A549 (cell line): ENCODE measurements around the gene CCDC85B. TPM values are rescaled to one million over a fixed set of nuclear protein-coding genes. Genes with fewer than 3 reads are reported as not detected.

Source experiments
- ATAC-seq, 2 experiments: fragments of 200-7000 bp in 1 of 2; fragments of >200 bp in 1 of 2; cut with Nextera tagmentation in 1 of 2; cut with Tn5 transposase in 1 of 2; 3 replicates each; pipeline versions ENCODE4 v1.8.0 to v1.9.1; 2018 to 2020; ENCODE audit warnings: mild to moderate bottlenecking in 1 of 2, moderate library complexity in 1 of 2
- CTCF ChIA-PET: fragments of 300-600 bp; sonication (Branson Sonifier 250); formaldehyde crosslinking; extraction: SDS; loops from one replicate; lab custom pipeline; 2021; ENCODE audit warnings: antibody characterized with exemption, inconsistent platforms; lab: Yijun Ruan, JAX
- POLR2A ChIA-PET: fragments of 350-600 bp; formaldehyde crosslinking; extraction: SDS; loops from one replicate; lab custom pipeline; 2021; ENCODE audit warnings: antibody characterized with exemption, inconsistent platforms; lab: Yijun Ruan, JAX
- DNase-seq, 2 experiments: peaks; one replicate each; pipeline versions ENCODE4 v3.0.0 to v3.0.0-alpha.2; 2011 to 2016; ENCODE audit warnings: low read depth in 1 of 2, low spot score in 1 of 2
- FAIRE-seq: peaks from 2 replicates; lab custom pipeline; 2011; peaks lifted over from hg19 to GRCh38; lab: Jason Lieb, UNC
- H3K27ac ChIP-seq, 2 experiments: fragments of >200 bp; sonication (Bioruptor Twin); formaldehyde crosslinking; 3 replicates each; pipeline ENCODE4 v1.5.1; 2016 to 2017
- H3K4me1 ChIP-seq: fragments of >200 bp; sonication (Bioruptor Twin); formaldehyde crosslinking; 3 replicates; pipeline ENCODE4 v1.6.1; 2016
- H3K4me2 ChIP-seq: fragments of >200 bp; sonication (Bioruptor Twin); formaldehyde crosslinking; 3 replicates; pipeline ENCODE4 v1.6.1; 2016
- H3K4me3 ChIP-seq: fragments of >200 bp; sonication (Bioruptor Twin); formaldehyde crosslinking; 3 replicates; pipeline ENCODE4 v1.5.1; 2016
- H3K9me3 ChIP-seq: fragments of >200 bp; sonication (Bioruptor Twin); formaldehyde crosslinking; 3 replicates; pipeline ENCODE4 v1.6.1; 2016
- BCL3 ChIP-seq: fragments of >200 bp; sonication (Bioruptor Twin); formaldehyde crosslinking; IDR thresholded peaks from 3 replicates; pipeline ENCODE4 v1.6.1; 2016
- BHLHE40 ChIP-seq: IDR thresholded peaks from 2 replicates; pipeline ENCODE4 v1.6.1; 2012; ENCODE audit warnings: low read depth, low read length, inconsistent platforms
- CBX2 ChIP-seq: fragments of 200-600 bp; sonication (generic); IDR thresholded peaks from 2 replicates; pipeline ENCODE4 v1.6.1; 2016; ENCODE audit warnings: low read depth, mild to moderate bottlenecking, borderline replicate concordance
- CBX8 ChIP-seq: fragments of 200-600 bp; sonication (generic); IDR thresholded peaks from 2 replicates; pipeline ENCODE4 v1.6.1; 2016
- CTCF ChIP-seq: fragments of >200 bp; sonication (Bioruptor Twin); formaldehyde crosslinking; IDR thresholded peaks from 3 replicates; pipeline ENCODE4 v1.5.1; 2016
- ESRRA ChIP-seq: fragments of 150-350 bp; IDR thresholded peaks from 2 replicates; pipeline ENCODE4 v1.6.1; 2014; ENCODE audit warnings: mild to moderate bottlenecking, low read length, borderline replicate concordance
- FOSB ChIP-seq: fragments of 250-450 bp; sonication (Bioruptor Pico); IDR thresholded peaks from 2 replicates; pipeline ENCODE4 v1.5.0; 2020; ENCODE audit warnings: mild to moderate bottlenecking, moderate library complexity
- FOXS1 ChIP-seq: fragments of 250-450 bp; sonication (Bioruptor Pico); IDR thresholded peaks from 2 replicates; pipeline ENCODE4 v1.5.0; 2020; ENCODE audit warnings: mild to moderate bottlenecking, moderate library complexity
- HES2 ChIP-seq: fragments of >200 bp; sonication (Bioruptor Twin); formaldehyde crosslinking; IDR thresholded peaks from 2 replicates; pipeline ENCODE4 v1.6.1; 2016
- HEYL ChIP-seq: fragments of 250-450 bp; sonication (Bioruptor Pico); IDR thresholded peaks from 2 replicates; pipeline ENCODE4 v1.8.0; 2021; ENCODE audit warnings: mild to moderate bottlenecking, moderate library complexity
- HOXB13 ChIP-seq: fragments of 250-450 bp; sonication (Bioruptor Pico); IDR thresholded peaks from 2 replicates; pipeline ENCODE4 v1.5.0; 2020; ENCODE audit warnings: low read depth, mild to moderate bottlenecking, moderate library complexity
- HOXB5 ChIP-seq: fragments of 250-450 bp; sonication (Bioruptor Pico); IDR thresholded peaks from 2 replicates; pipeline ENCODE4 v1.5.0; 2020; ENCODE audit warnings: mild to moderate bottlenecking, moderate library complexity
- JUNB ChIP-seq: fragments of >200 bp; sonication (Bioruptor Twin); formaldehyde crosslinking; IDR thresholded peaks from 2 replicates; pipeline ENCODE4 v1.6.1; 2016
- KDM1A ChIP-seq: fragments of 200-600 bp; sonication (generic); IDR thresholded peaks from 2 replicates; pipeline ENCODE4 v1.6.1; 2016; ENCODE audit warnings: low read depth, mild to moderate bottlenecking
- KDM5A ChIP-seq: fragments of 200-600 bp; sonication (generic); IDR thresholded peaks from 2 replicates; pipeline ENCODE4 v1.6.1; 2016; ENCODE audit warnings: antibody characterized with exemption, mild to moderate bottlenecking
- MAFK ChIP-seq: fragments of 450-650 bp; IDR thresholded peaks from 2 replicates; pipeline ENCODE4 v1.6.1; 2014; ENCODE audit not compliant: partially characterized antibody
- MAX ChIP-seq: IDR thresholded peaks from 2 replicates; pipeline ENCODE4 v1.6.1; 2012
- MAZ ChIP-seq: fragments of 150-350 bp; IDR thresholded peaks from 2 replicates; pipeline ENCODE4 v1.6.1; 2014; ENCODE audit warnings: antibody characterized with exemption, low read depth, low read length, borderline replicate concordance
- MYC ChIP-seq: IDR thresholded peaks from 2 replicates; pipeline ENCODE4 v1.6.1; 2012; ENCODE audit warnings: mild to moderate bottlenecking, inconsistent platforms, low read length, improper control_type of control experiment, borderline replicate concordance
- NFE2L2 ChIP-seq: fragments of 150-350 bp; conservative IDR thresholded peaks from 2 replicates; pipeline ENCODE4 v1.6.1; 2014; ENCODE audit warnings: low read length
- NR3C1 ChIP-seq: fragments of >200 bp; sonication (Bioruptor Twin); formaldehyde crosslinking; IDR thresholded peaks from 3 replicates; pipeline ENCODE4 v1.6.1; 2017
- PHF8 ChIP-seq: fragments of 200-600 bp; sonication (generic); IDR thresholded peaks from 2 replicates; pipeline ENCODE4 v1.6.1; 2016; ENCODE audit warnings: low read depth, mild to moderate bottlenecking, antibody characterized with exemption, moderate library complexity, borderline replicate concordance
- POLR2A ChIP-seq: IDR thresholded peaks from 2 replicates; pipeline ENCODE4 v1.6.1; 2012; ENCODE audit warnings: mild to moderate bottlenecking, low read length
- POLR2AphosphoS2 ChIP-seq: conservative IDR thresholded peaks from 2 replicates; pipeline ENCODE4 v1.6.1; 2012; ENCODE audit warnings: low read length, improper control_type of control experiment, inconsistent platforms
- RAD21 ChIP-seq, 2 experiments: fragments of >200 bp in 1 of 2; sonication (Bioruptor Twin) in 1 of 2; formaldehyde crosslinking in 1 of 2; IDR thresholded peaks in 1 of 2; conservative IDR thresholded peaks in 1 of 2; 2 replicates in 1 of 2; 3 replicates in 1 of 2; pipeline ENCODE4 v1.6.1; 2012 to 2018; ENCODE audit warnings: inconsistent platforms in 1 of 2
- RCOR1 ChIP-seq: fragments of 150-350 bp; IDR thresholded peaks from 2 replicates; pipeline ENCODE4 v1.6.1; 2014; ENCODE audit warnings: antibody characterized with exemption, low read length, low read depth
- REST ChIP-seq: fragments of 200-600 bp; sonication (generic); IDR thresholded peaks from 2 replicates; pipeline ENCODE4 v1.6.1; 2016; ENCODE audit warnings: antibody characterized with exemption, mild to moderate bottlenecking, moderate library complexity
- RFX5 ChIP-seq: fragments of 450-650 bp; IDR thresholded peaks from 2 replicates; pipeline ENCODE4 v1.7.1; 2014; ENCODE audit warnings: antibody characterized with exemption, mild to moderate bottlenecking, moderate library complexity
- RNF2 ChIP-seq: fragments of 200-600 bp; sonication (generic); IDR thresholded peaks from 2 replicates; pipeline ENCODE4 v1.6.1; 2016; ENCODE audit warnings: low read depth, mild to moderate bottlenecking, antibody characterized with exemption, moderate library complexity, borderline replicate concordance
- SMC3 ChIP-seq: fragments of >200 bp; sonication (Bioruptor Twin); formaldehyde crosslinking; IDR thresholded peaks from 3 replicates; pipeline ENCODE4 v1.6.1; 2018; ENCODE audit warnings: inconsistent platforms
- TP53 ChIP-seq: fragments of 250-450 bp; sonication (Bioruptor Pico); IDR thresholded peaks from 2 replicates; pipeline ENCODE4 v1.5.0; 2021; ENCODE audit warnings: mild to moderate bottlenecking, moderate library complexity
- USF2 ChIP-seq: fragments of 450-650 bp; IDR thresholded peaks from 2 replicates; pipeline ENCODE4 v1.6.1; 2014; ENCODE audit warnings: antibody characterized with exemption
- ZNF302 ChIP-seq: fragments of 250-450 bp; sonication (Bioruptor Pico); IDR thresholded peaks from 2 replicates; pipeline ENCODE4 v1.9.0; 2021; ENCODE audit warnings: inconsistent platforms, mild to moderate bottlenecking, moderate library complexity
- WGBS: methylation state at CpG from one replicate; pipeline ENCODE4 v1.1.6; 2017; ENCODE audit errors: missing lambda C conversion rate; 5-methylcytosine and 5-hydroxymethylcytosine counted together
- polyA plus RNA-seq, 4 experiments: library from polyadenylated mRNA; depleted of rRNA in 3 of 4; stranded (reverse); fragments of >200 nt; fragmentation: RNase III in 1 of 4; extraction: RNeasy Plus Mini Kit Qiagen cat#74134 plus additional on column Dnase treatment in 1 of 4; gene quantifications; 2 replicates in 3 of 4; 3 replicates in 1 of 4; pipeline ENCODE4 v1.2.3, GENCODE V29; 2011 to 2017

CCDC85B gene
- polyA plus RNA-seq, 2 of the 4 experiments (the other 2 are of a cell fraction) = 7.3 to 27.5 TPM

- Histone ChIP-seq H3K27ac (peak within 1 kb of the TSS; percentile 95 to 97), H3K9me3 (no peaks in the 10 kb centered on the region), H3K4me1 (peaks cover 33% of the 10 kb centered on the region), H3K4me2 (peak within 1 kb of the TSS; percentile 88), H3K4me3 (peak within 1 kb of the TSS; percentile 70)
- 1% methylated on average over 34 of the region's 92 CpGs for WGBS
- FAIRE-seq (no peak), ATAC-seq (peak; percentile 55 to 76), DNase-seq (peak; percentile 90 to 99)
- POLR2A ChIA-PET = interaction anchor here (0.5 to 3.4 kb wide), 19 partner anchors 9 to 363 kb away, joined by 3 to 36 read pairs (median 5); partner anchors contain the start of genes CCDC85B, EFEMP2, FIBP and KAT5
- CTCF ChIA-PET = interaction anchor here (0.7 to 7.6 kb wide), 6 partner anchors 12 to 79 kb away, joined by 3 to 195 read pairs (median 8); partner anchors contain the start of genes CCDC85B, EFEMP2 and FIBP
- TF ChIP-seq HEYL (CRISPR knock-in tag) (no peak), HOXB13 (CRISPR knock-in tag) (no peak), MAX (peak; percentile 34; the same call in 1 of the 2 replicates), MYC (no peak), BHLHE40 (no peak), RNF2 (no peak), TP53 (CRISPR knock-in tag) (peak; percentile 76), FOSB (CRISPR knock-in tag) (no peak), BCL3 (peak; percentile 99), NFE2L2 (no peak), SMC3 (0 out of 3 replicates have a peak, but pooled peaks have one; percentile 11), RFX5 (0 out of 2 replicates have a peak, but pooled peaks have one; percentile 44), CBX8 (no peak), POLR2AphosphoS2 (no peak), KDM5A (no peak), NR3C1 (no peak), HOXB5 (CRISPR knock-in tag) (no peak), ZNF302 (CRISPR knock-in tag) (no peak), REST (peak; percentile 56; the same call in 1 of the 2 replicates), MAFK (no peak), MAZ (peak; percentile 75; the same call in 1 of the 2 replicates), KDM1A (no peak), RAD21 (conservative IDR thresholded peaks at IDR 0.05 in 1 of 2, IDR thresholded peaks at IDR 0.05 in 1 of 2) (no peak), POLR2A (peak; percentile 97), CBX2 (no peak), JUNB (no peak), PHF8 (peak; percentile 93), ESRRA (no peak), CTCF (no peak), FOXS1 (no peak), RCOR1 (no peak), USF2 (no peak), HES2 (no peak)
Measured at GRCh38 chr11:65857853-65858680, 32.4 kb upstream of the CCDC85B start, which contains the start of gene CFL1. Gene CFL1, minus strand, starts transcription at chr11:65858180. Its CDS starts 81 bp downstream, at chr11:65858099.
